ENCODE measurements around the gene CNTFR.

CNTFR gene

GRCh38 chr9:34520096-34520495, 69.4 kb downstream of the CNTFR start:
- TF ChIP-seq, protein P1, sequence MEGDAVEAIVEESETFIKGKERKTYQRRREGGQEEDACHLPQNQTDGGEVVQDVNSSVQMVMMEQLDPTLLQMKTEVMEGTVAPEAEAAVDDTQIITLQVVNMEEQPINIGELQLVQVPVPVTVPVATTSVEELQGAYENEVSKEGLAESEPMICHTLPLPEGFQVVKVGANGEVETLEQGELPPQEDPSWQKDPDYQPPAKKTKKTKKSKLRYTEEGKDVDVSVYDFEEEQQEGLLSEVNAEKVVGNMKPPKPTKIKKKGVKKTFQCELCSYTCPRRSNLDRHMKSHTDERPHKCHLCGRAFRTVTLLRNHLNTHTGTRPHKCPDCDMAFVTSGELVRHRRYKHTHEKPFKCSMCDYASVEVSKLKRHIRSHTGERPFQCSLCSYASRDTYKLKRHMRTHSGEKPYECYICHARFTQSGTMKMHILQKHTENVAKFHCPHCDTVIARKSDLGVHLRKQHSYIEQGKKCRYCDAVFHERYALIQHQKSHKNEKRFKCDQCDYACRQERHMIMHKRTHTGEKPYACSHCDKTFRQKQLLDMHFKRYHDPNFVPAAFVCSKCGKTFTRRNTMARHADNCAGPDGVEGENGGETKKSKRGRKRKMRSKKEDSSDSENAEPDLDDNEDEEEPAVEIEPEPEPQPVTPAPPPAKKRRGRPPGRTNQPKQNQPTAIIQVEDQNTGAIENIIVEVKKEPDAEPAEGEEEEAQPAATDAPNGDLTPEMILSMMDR (IDR thresholded peaks at IDR 0.05): no peak
- no peak overlapping the region for H3K27ac ChIP-seq
- no peak for DNase-seq (ENCODE audit: low spot score)
- no peak overlapping the region for H3K4me3 ChIP-seq

- TF ChIP-seq, protein P1 (IDR thresholded peaks at IDR 0.05): no peak
- DNase-seq (ENCODE audit: low spot score): no peak
Measured at GRCh38 chr9:34519321-34520020, 70.1 kb downstream of the CNTFR start.

DNA sequence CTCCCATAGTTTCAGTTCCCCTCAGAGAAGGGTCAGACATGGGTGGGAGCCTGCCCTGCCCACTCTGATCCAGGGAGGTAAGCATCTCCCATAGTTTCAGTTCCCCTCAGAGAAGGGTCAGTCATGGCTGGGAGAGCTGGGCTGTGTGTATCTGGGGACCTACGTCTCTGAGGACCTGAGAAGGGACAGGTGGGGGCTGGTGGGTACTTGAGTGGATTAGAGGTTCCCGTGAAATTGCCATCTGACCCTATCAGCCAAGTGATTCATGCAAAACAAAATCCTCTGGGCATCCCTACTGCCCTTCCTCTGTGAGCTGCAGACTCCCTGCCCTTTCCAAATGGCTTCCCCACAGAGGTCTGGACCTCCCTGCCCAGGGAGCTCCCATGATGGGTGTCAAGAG, 70.6 kb downstream of the CNTFR start:
- Histone ChIP-seq H3K4me3 (no peak overlapping the region), H3K27ac (no peak overlapping the region)
- TF ChIP-seq, protein P1 (IDR thresholded peaks at IDR 0.05): no peak
- no peak for DNase-seq (ENCODE audit: low spot score)

More at GRCh38 chr9:34519321-34520020, 70.1 kb downstream of the CNTFR start:
- no peak overlapping the region for H3K4me3 ChIP-seq
- no peak overlapping the region for H3K27ac ChIP-seq

- no peak for DNase-seq (ENCODE audit: low spot score)
- H3K27ac ChIP-seq: no peak overlapping the region
- H3K4me3 ChIP-seq: no peak overlapping the region
- TF ChIP-seq, protein P1 (IDR thresholded peaks at IDR 0.05): no peak
Measured at GRCh38 chr9:34518110-34518616, 71.4 kb downstream of the CNTFR start.

DNA sequence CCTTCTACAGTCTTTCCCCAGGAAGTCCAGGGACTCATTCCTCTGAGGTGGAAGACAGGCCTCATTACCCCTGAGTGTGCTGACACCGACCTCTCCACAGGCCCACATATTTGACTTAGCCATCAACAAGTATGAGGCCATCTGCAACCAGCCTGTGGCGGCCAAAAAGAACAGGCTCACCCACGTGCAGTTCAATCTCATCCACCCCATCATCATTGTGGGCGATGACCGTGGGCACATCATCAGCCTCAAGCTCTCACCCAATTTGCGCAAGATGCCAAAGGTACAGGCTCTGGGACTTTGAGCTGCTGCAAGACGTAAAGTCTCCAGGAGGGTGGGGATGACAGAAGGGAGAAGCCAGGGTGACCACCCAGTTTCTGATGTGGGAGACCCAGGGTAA, 72.3 kb downstream of the CNTFR start:
- Histone ChIP-seq H3K27ac (no peak overlapping the region), H3K4me3 (no peak overlapping the region)
- DNase-seq (ENCODE audit: low spot score): no peak
- TF ChIP-seq, protein P1 (IDR thresholded peaks at IDR 0.05): no peak

DNA sequence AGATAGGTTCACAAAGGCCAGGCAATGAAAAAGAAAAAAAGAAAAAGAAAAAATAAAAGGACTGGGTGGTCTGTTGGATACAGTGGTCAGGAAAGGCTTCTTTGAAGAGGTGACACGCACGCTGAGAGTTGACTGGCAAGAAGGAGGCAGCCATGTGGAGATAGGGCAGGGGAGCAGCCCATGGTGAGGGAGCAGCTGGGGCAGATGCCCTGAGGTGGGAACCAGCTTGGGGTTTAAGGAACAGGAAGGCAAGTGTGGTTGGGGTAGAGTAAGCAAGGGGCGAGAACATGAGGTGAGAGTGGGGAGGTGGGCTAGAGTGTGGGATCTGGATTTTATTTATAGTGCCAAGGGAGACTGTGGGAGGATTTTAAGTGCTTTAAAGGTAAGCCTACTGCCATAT, 73.6 kb downstream of the CNTFR start:
- no peak overlapping the region for H3K4me3 ChIP-seq
- no peak for DNase-seq (ENCODE audit: low spot score)
- no peak overlapping the region for H3K27ac ChIP-seq
- TF ChIP-seq, protein P1 (IDR thresholded peaks at IDR 0.05): no peak

GRCh38 chr9:34514816-34515215, 74.7 kb downstream of the CNTFR start:
- TF ChIP-seq, protein P1 (IDR thresholded peaks at IDR 0.05): no peak
- H3K27ac ChIP-seq: no peak overlapping the region
- no peak for DNase-seq (ENCODE audit: low spot score)
- no peak overlapping the region for H3K4me3 ChIP-seq
